HFFc6 (cell line): Measurements from ENCODE around the gene VIPR2. TPM values are rescaled to one million over a fixed set of nuclear protein-coding genes. Genes with fewer than 3 reads are reported as not detected.

Experiments used
- DNase-seq: peaks from one replicate; pipeline ENCODE4 v3.0.0-alpha.2; 2018
- H3K27ac Mint-ChIP-seq: 2 replicates; pipeline ENCODE4 v1.8.0; 2020; ENCODE audit warnings: mild to moderate bottlenecking, mixed read lengths
- H3K27me3 Mint-ChIP-seq: 2 replicates; pipeline ENCODE4 v1.8.0; 2021; ENCODE audit warnings: mild to moderate bottlenecking, moderate library complexity, mixed read lengths; ENCODE audit not compliant: insufficient read depth
- H3K36me3 Mint-ChIP-seq: 2 replicates; pipeline ENCODE4 v1.8.0; 2021; ENCODE audit warnings: low read depth, mixed read lengths
- H3K4me1 Mint-ChIP-seq: 2 replicates; pipeline ENCODE4 v1.8.0; 2020; ENCODE audit warnings: low read depth, mixed read lengths
- H3K4me3 Mint-ChIP-seq: 2 replicates; pipeline ENCODE4 v1.8.0; 2020; ENCODE audit warnings: mild to moderate bottlenecking, moderate library complexity, mixed read lengths
- H3K9me3 Mint-ChIP-seq: 2 replicates; pipeline ENCODE4 v1.8.0; 2020; ENCODE audit warnings: mild to moderate bottlenecking, mixed read lengths
- total RNA-seq, 6 experiments: library from RNA; stranded (reverse); fragmentation: NEBNext Ultra II Directional; extraction: Animal tissue kit (Norgen Biotek cat#: 25700); gene quantifications; 2 replicates in 1 of 6; 3 replicates in 5 of 6; pipeline ENCODE4 v1.2.3, GENCODE V29; 2021
- TF ChIP-seq, protein P1 (sequence below): fragments of 200-600 bp; sonication (generic); IDR thresholded peaks from 2 replicates; pipeline ENCODE4 v1.5.0; 2021; ENCODE audit warnings: antibody characterized with exemption, mild to moderate bottlenecking

VIPR2 gene
- total RNA-seq, 6 experiments from 2014 or later, result not detected

DNA sequence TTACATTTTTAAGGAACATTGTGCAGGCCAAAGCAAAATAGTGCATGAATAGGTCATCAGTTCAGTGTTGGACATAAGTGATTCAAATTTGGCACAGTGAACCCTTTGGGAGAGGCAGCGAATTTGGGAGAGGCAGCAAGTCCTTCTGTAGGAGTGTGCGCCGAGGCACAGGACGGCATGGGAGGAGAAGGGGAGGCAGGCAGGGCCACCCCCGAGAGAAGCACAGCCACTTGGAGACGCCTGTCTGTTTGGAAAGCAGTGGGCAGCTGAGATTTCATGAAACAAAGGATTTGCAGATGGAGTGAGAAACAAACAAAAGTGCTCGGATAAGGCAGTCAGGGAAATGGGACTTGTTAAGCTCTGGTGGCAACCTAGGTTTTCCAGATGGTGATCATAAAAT, 30.6 kb downstream of the VIPR2 start:
- Mint-ChIP-seq H3K36me3 (no peaks in the 10 kb centered on the region), H3K4me3 (no peak overlapping the region), H3K27ac (no peak overlapping the region), H3K27me3 (peaks cover 3% of the 10 kb centered on the region; the same call in 1 of the 2 replicates), H3K9me3 (peaks cover 30% of the 10 kb centered on the region), H3K4me1 (no peaks in the 10 kb centered on the region)
- TF ChIP-seq, protein P1, sequence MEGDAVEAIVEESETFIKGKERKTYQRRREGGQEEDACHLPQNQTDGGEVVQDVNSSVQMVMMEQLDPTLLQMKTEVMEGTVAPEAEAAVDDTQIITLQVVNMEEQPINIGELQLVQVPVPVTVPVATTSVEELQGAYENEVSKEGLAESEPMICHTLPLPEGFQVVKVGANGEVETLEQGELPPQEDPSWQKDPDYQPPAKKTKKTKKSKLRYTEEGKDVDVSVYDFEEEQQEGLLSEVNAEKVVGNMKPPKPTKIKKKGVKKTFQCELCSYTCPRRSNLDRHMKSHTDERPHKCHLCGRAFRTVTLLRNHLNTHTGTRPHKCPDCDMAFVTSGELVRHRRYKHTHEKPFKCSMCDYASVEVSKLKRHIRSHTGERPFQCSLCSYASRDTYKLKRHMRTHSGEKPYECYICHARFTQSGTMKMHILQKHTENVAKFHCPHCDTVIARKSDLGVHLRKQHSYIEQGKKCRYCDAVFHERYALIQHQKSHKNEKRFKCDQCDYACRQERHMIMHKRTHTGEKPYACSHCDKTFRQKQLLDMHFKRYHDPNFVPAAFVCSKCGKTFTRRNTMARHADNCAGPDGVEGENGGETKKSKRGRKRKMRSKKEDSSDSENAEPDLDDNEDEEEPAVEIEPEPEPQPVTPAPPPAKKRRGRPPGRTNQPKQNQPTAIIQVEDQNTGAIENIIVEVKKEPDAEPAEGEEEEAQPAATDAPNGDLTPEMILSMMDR, result no peak
- no peak for DNase-seq

DNA sequence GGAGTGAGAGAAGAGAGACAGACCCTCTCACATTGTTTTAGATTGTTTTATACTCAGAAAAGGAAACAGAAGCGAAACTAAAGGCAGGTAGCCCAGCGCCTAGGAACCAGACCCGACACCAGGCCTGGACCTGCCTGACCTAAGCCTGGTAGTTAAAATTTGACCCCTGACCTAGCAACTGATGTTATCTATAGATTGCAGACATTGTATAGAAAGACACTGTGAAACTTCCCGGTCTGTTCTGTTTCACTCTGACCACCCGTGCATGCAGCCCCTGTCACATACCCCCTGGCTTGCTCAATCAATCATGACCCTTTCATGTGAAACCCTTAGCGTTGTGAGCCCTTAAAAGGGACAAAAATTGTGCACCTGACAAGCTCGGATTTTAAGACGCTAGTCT, 31.6 kb downstream of the VIPR2 start:
- no peak for DNase-seq
- H3K4me1 Mint-ChIP-seq, result no peaks in the 10 kb centered on the region
- H3K27ac Mint-ChIP-seq, result no peak overlapping the region
- TF ChIP-seq, protein P1, result no peak
- peaks cover 3% of the 10 kb centered on the region; the same call in 1 of the 2 replicates for H3K27me3 Mint-ChIP-seq
- no peak overlapping the region for H3K4me3 Mint-ChIP-seq
- no peaks in the 10 kb centered on the region for H3K36me3 Mint-ChIP-seq
- peaks cover 29% of the 10 kb centered on the region for H3K9me3 Mint-ChIP-seq

DNA sequence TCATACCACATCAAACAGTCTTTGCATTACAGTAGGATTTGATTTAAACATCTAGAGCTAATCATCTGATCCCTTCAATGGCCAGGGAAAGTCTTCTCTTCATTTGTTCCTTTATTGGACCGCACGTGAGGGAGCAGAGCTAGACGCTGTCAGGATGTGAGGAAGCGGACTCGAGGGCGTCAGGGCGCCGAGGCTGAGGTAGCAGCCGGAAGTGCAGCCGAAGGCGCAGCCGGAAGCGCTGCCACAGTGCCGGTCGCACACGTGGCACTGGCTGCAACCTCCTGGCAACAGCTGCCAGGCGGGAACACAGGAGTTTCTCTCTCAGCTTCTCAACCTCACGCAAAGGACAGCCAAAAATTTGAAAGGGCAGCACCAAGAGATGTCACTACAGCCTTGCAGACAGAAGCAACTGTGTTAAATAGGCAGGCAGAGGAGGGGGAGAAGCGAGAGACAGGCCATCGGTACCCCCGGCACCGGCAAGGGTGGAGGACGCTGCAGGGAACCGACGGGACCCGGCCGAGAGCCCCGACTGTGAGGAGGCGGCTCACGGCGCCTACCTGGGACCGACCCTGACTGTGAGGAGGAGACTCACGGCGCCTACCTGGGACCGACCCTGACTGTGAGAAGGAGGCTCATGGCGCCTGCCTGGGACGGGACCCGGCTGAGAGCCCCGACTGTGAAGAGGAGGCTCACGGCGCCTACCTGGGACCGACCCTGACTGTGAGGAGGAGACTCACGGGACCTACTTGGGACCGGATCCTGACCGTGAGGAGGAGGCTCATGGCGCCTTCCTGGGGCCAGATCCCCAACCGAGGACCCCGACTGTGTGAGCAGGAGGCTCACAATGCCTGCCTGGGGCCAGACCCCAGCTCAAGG, 32.3 kb downstream of the VIPR2 start:
- no peak overlapping the region for H3K27ac Mint-ChIP-seq
- H3K4me1 Mint-ChIP-seq, result no peaks in the 10 kb centered on the region
- no peaks in the 10 kb centered on the region for H3K36me3 Mint-ChIP-seq
- DNase-seq, result no peak
- peaks cover 28% of the 10 kb centered on the region for H3K9me3 Mint-ChIP-seq
- H3K4me3 Mint-ChIP-seq, result no peak overlapping the region
- TF ChIP-seq, protein P1, result no peak
- peaks cover 3% of the 10 kb centered on the region; the same call in 1 of the 2 replicates for H3K27me3 Mint-ChIP-seq

DNA sequence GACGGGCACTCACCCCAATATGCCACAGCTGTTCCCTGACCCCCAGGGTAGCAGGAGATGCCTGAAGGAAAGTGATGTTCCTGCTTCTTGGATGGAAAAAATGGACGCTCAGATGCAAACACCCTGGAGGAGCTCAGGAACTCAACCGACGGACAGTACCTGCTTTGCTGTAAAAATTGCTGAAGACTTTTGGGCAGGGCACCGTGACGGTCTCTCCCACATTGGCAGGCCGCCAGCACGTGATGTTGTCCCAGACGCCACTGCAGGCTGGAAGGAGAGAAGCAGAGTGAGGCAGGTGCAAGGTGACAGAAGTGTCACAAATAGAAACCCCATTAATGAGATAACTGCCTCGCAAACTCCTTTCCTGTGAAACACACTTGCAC, 35.0 kb downstream of the VIPR2 start:
- Mint-ChIP-seq H3K4me3 (no peak overlapping the region), H3K4me1 (no peaks in the 10 kb centered on the region), H3K27ac (no peak overlapping the region), H3K27me3 (no peaks in the 10 kb centered on the region; the same call in 1 of the 2 replicates), H3K9me3 (peaks cover 26% of the 10 kb centered on the region), H3K36me3 (no peaks in the 10 kb centered on the region)
- no peak for DNase-seq
- TF ChIP-seq, protein P1, result no peak

DNA sequence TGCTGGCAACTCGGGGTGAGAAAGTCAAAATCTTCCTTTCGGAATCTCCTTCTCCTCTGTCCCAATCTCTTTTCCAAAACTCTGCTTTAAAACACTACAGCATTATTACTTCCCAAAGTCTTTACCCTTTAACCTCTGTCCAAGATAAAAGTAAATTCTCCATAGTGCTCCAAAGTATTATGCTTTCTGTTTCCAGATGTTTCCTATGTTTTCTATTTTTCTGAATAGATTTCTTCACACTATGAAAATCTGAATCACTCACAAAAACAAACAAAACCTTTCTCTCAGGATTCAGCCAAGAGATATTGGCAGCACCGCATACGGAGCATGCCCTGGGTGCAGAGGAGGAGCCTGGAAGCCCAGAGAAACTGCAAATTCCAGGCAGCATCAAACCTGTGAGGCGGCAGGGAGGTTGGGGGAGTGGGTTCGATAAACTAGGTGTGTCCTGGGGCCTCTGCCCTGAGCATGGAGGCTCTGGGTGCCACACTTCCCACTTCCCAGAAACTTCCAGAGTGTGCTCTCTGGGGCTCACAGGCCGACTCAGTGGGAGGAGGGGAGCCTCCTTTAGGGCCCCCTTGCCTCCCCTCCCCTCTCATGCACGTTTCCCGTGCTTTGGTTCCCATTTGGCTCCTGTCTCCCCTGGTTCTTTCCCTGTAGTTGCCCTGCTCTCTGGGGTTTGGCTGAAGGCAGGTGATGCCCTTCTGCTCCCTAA, 35.6 kb downstream of the VIPR2 start:
- no peaks in the 10 kb centered on the region for H3K36me3 Mint-ChIP-seq
- H3K4me3 Mint-ChIP-seq, result no peak overlapping the region
- no peaks in the 10 kb centered on the region for H3K4me1 Mint-ChIP-seq
- no peak for DNase-seq
- H3K27ac Mint-ChIP-seq, result no peak overlapping the region
- peaks cover 26% of the 10 kb centered on the region for H3K9me3 Mint-ChIP-seq
- TF ChIP-seq, protein P1, result no peak
- no peaks in the 10 kb centered on the region; the same call in 1 of the 2 replicates for H3K27me3 Mint-ChIP-seq
